Left ventricle myocardium superior (tissue), 1 donor: Measurements from ENCODE around the gene ETDB. TPM values are rescaled to one million over a fixed set of nuclear protein-coding genes. Genes with fewer than 3 reads are reported as not detected.
"Not testable (repeated sequence)": the region's sequence is repeated elsewhere in the genome, so short reads cannot be mapped to it uniquely, and the experiment has no call there.

ENCODE experiments used
- ATAC-seq: fragments of 200-7000 bp; cut with Tn5 transposase; one replicate; pipeline ENCODE4 v1.9.1; 2020; ENCODE audit warnings: mild to moderate bottlenecking, moderate library complexity
- DNase-seq: peaks from one replicate; pipeline ENCODE4 v3.0.0-alpha.2; 2020
- intact Hi-C: fragments of 100-400 bp; cut with micrococcal nuclease; formaldehyde crosslinking; loops from one replicate; pipeline ENCODE4 v1.11.0; 2022
- long read RNA-seq: library from polyadenylated mRNA; unstranded; transcript quantifications from one replicate; pipeline ENCODE4 v2.0.0, GENCODE V29; 2021
- total RNA-seq: library from RNA; stranded (reverse); fragmentation: NEBNext Ultra II Directional; extraction: Animal tissue kit (Norgen Biotek cat#: 25700); gene quantifications from one replicate; pipeline ENCODE4 v1.2.1, GENCODE V29; 2021
- donor health status: DM: no; HTN: yes; CAD: no; lungs with severe emphysema.

ETDB gene
- not detected for total RNA-seq
- long read RNA-seq = 0 reads

DNA sequence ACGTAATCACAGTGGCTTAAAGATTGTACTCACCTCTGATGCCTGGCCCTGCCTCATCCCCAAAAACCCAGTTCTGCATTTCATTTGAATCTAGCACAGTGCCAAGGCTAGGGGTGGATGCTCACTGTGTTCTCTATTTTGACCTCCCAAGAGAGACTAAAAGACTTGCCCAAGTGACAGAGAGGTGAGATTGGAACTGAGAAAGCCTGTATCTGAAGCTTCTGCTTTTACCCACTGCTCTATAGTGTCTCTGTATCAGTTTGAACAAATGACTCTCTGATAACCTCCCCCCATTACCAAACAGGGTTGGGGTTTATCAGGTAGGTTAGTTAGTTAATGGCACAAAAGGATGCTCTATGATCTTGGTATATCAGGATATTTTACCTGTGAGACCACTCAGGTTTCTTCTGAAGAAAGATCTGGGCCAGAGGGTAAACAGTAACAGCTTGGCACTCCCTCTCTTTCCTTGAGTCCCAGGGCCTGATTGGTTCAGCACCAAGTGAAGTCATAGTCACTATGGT is at the start of gene ETDB:
Gene ETDB (minus strand): TSS at position 471 of the 521 bp plus-strand sequence. CDS start 1,265 bp downstream, outside the sequence.
- DNase-seq, intact Hi-C loops, ATAC-seq: not testable (repeated sequence)

DNA sequence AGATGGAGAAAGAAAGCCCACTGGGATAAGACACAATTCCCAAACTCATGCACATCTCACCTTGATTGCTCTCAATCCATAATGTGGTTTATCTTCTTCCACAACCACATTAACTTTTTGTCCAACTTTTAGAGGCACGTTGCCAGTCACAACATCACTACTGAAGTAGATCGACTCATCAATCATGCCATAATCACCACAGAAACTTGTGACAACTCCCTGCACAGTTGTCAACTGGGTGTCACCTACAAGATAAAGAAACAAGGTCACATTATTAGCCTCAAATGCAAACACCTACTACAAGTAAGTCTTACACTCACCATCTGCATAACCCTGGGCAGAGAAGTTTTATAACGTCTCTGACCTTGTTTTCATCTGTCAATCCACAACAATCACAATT is 49.2 kb upstream of the ETDB start:
- DNase-seq, ATAC-seq, intact Hi-C loops: not testable (repeated sequence)

DNA sequence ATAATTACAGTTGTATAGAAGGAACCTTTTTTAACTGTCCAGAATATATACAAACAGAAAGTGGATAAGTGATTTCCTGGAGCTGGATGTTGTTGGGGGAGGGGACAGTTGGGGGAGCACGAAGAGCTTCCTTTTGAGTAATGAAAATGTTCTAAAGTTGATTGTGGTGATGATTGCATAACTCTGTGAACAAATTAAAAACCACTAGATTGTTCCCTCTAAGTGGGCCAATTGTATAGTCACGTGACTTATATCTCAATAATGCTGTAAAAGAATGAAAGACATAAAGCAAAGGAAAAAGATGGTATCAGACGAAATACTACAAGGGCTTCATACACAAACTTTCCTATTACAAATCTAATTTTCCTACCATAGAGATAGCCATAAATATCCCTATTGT is 48.2 kb upstream of the ETDB start:
- intact Hi-C loops = no loop called here
- ATAC-seq (no peak), DNase-seq (no peak)

DNA sequence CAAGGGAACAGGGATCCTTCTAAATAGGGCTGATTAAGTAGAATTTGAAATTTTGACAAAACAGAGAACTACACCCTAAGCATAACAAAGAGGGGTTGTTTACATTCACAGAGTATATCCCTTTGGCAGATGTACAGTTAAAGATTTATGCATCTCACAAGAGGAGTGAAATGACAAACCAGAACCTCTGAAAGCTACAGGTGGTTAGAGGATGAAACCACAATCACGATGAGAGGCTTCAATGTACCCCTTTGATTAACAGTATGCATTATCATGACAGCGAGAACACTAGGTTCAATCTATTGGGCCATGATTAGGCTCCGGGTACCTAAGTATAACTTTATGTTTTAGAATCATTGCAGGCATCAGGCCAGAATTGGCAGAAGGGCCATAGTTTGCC is 34.4 kb upstream of the ETDB start:
- ATAC-seq, intact Hi-C loops, DNase-seq: not testable (repeated sequence)

DNA sequence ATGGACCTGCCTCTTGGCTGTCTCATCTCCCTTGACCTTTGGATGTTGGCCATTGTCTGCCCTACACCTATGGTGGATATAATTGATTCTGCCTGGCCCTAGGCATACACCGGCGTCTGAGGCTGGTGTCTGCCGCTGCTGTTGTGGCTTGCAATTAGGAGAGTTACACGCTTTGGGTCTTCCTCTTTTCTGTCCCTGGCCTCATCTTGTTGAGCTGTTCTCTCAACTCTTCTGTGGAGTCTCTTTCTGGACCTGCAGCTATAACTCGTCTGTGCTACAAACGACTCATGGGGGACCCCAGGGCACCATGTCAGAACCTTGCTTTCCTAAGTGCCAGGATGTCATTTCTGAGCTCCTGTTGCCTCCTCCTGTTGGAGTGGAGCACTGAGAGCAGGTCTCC is 5.8 kb upstream of the ETDB start:
- DNase-seq, intact Hi-C loops, ATAC-seq: not testable (repeated sequence)

DNA sequence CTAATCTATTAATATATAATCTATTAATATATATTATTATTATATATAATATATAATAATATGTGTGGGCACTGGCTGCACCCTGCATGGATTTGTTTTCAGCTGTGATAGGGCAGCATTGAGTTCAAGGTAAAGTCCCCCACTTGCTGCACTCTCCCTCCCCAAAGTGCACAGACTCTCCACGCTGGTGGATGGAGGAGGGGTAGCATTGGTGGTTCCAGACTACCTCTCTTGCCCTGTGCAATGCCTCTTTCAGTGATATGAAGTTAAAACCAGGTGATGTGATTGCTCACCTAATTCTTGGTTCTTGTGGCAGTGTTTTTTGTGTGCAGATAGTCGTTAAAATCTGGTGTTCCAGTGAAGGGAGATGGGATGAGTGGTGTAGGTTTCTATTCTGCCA is 4.3 kb downstream of the ETDB start:
- DNase-seq, intact Hi-C loops, ATAC-seq: not testable (repeated sequence)

DNA sequence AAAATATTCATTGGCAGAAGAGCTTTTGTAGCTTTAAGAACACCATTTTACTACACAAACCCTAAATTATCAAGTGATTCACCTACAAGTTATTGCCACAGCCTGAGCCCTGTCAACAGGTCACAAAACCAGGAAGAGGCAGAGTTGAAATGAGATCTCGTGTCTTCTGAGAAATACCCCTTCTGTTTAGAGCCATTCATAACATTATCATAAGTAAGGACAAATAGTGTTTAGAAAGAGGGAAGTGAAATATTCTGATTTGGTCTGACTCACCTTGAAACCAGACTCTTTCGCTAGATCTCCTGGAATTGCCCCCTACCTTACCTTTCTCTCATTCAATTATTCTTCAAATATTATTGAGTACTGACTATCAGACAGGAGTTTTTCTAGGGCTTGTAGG is 5.9 kb downstream of the ETDB start:
- ATAC-seq = no peak
- no peak for DNase-seq
- intact Hi-C loops = no loop called here

DNA sequence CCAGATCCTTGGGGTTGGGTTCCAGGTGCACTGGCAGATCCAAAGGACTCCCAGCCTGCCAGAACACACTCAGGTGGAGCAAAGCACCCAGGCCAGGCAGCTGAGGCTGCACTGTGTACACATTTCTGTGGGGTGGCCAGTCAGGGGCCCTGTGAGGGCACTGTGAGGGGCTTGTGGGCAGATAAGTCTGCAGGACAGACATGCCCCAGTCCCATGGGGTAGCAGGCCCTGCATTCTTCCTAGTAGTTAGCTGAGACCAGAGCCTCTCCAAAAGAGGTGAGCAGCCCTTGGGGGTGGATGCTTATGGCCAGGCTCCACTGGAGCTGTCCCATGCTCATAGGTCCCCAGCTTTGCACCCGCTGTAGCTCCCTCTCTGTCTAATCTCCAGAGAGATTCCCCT is 7.6 kb downstream of the ETDB start:
- ATAC-seq (no peak), DNase-seq (no peak)
- intact Hi-C loops = no loop called here

DNA sequence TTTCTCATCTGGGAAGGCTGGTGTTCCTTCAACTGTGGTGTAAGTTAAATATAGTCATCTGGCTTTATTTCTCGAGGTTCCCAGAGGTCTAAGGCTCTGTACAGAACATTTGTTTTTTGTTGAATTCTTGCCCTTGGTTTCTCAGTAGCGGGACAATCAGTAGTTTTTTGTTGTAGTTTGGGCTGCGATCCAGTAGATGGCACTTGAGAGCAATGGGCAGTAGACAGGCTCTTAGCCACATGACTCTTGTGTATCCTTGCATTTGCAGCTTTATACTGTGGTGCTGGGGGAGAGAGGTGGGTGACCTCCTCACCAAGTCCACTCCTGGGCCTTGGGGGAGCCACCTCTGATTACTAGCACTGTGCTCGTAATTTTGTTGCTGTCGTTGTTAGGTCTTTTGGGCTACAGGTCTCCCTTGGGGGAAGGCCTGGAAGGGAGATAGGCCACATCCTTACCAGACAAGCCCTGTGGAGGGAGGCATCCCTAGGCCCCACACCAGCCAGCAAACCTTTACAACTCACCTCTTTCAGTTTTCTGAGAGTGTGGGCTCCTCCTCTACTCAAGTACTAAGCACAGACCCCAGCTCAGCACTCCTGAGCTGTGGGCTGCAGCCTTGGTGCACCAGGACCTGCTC is 8.1 kb downstream of the ETDB start:
- intact Hi-C loops = no loop called here
- no peak for ATAC-seq

DNA sequence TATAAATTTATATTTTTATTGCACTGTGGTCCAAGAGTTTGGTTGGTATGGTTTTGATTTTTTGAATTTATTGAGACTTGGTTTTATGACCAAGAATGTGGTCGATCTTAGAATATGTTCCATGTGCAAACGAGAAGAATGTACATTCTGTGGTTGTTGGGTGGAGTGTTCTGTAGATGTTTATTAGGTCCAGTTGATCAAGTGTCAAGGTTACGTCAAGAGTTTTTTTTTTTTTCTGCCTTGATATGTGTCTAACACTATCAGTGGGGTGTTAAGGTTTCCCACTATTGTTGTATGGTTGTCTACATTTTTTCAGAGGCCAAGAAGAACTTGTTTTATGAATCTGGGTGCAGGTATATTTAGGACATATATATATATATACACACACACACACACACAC is 10.8 kb downstream of the ETDB start:
- ATAC-seq = no peak

More for the DNA sequence above, 8.1 kb downstream of the ETDB start:
- no peak for DNase-seq

DNA sequence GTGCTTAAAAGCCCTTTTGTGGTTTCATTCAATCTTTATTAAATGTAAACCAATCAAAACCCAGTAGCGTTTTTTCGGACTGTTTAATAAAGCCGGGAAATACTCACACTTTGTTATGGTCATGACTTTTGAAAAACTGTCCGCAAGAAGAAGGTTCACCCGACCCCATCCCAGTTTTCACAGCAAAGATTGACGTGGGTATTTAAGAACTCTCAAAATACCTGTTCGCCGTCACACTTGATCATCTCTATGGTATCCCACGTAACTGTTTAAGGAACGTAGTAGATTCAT is 20.9 kb downstream of the ETDB start:
- DNase-seq (no peak), ATAC-seq (no peak)
- intact Hi-C loops = no loop called here

More for the DNA sequence above, 10.8 kb downstream of the ETDB start:
- DNase-seq = no peak
- intact Hi-C loops = no loop called here

DNA sequence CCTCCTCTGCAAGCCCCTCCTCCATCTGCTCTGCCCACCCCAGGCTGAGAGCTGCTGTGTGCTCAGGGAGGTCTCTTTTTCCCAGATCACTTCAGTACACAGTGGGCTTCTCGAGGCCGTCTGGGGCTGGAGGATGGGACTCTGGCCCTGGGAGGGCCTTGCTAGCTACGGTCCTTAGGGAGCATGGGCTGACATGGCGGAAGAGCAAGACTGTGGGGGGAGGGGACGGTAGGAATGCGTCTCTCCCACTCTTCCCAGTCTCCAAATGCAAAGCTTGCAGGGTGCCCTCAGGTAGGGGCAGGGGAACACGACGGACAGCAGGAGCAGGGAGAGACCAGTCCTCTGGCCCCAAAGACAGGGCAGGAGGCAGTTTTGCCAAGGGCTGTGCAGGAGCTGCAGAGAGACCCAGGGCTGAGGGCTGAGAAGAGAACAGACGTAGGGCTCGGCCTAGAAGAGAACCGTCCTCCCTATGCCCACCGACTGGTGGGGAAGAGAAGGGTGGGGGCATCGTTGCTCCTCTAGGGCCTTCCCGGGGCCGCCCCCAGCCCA is 23.1 kb downstream of the ETDB start:
- DNase-seq, ATAC-seq, intact Hi-C loops: not testable (repeated sequence)

DNA sequence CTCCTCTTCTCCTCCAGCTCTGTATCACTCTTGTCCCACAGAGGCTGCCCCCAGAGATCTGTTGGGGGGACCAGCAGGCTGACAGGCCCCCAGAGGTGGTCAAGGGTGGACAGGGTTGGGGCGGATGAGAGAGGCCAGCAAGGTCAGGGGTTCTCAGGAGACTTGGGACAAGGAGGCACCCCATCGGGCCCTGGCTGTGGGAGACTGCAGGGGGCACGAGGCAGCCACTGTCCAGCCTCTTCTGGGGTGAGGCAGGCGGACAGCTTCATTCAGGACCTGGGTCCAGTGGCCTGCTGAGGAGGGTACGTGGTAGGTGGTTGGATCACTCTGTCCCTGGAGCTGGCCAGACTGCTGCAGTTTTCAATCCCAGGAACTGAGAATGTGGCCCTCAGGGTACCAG is 24.6 kb downstream of the ETDB start:
- intact Hi-C loops = no loop called here
- no peak for DNase-seq
- no peak for ATAC-seq

DNA sequence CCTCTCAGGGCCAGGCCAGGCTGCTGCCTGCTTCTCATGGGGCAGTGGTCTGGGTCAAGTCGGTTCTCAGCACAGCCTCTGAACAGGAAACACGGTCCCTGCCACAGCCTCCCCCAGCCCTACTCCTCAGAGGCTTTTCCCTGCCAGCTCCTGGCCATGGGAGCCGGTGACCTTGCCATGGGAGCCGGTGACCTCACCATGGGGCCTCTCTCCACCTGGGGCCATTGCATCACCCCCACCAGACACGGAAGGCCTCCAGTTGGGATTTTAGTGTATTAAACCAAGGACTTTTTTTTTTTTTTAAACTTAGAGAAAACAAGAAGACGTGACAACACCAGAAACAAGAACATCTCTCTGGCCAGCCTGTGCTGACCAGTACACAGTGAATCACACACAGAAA is 25.6 kb downstream of the ETDB start:
- DNase-seq = no peak
- intact Hi-C loops = no loop called here
- no peak for ATAC-seq

DNA sequence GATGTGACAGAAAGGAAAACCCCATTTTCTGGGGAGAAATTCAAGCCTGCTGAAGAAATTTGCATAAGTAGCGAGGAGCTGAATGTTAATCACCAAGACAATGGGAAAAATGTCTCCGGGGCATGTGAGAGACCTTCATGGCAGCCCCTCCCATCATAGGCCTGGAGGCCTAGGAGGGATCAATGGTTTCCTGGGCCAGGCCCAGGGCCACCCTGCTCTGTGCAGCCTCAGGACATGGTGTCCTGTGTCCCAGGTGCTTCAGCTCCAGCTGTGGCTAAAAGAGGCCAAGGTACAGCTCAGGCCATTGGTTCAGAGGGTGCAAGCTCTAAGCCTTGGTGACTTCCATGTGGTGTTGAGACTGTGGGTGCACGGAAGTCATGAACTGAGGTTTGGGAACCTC is 31.2 kb downstream of the ETDB start:
- intact Hi-C loops = no loop called here
- DNase-seq = no peak
- no peak for ATAC-seq

DNA sequence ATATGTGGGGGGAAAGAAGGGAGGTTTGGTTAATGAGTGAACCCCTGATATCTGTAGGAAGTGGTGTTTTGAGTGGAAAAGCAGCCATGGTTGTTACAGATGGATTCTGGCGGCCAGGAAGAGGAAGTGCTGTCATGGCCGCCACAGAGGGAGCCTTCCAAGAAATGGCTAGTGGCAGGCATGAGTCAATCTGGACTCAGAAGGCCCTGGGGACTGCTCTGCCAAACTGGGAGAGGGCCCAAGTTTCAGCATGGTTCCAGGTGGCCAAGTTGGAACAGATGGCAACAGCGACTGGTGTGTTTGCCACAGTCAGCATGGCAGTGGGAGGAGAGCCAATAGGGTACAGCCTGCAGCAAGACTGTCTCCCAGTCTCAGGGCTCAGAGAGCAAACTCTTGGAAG is 32.5 kb downstream of the ETDB start:
- no peak for ATAC-seq
- intact Hi-C loops = no loop called here
- no peak for DNase-seq

DNA sequence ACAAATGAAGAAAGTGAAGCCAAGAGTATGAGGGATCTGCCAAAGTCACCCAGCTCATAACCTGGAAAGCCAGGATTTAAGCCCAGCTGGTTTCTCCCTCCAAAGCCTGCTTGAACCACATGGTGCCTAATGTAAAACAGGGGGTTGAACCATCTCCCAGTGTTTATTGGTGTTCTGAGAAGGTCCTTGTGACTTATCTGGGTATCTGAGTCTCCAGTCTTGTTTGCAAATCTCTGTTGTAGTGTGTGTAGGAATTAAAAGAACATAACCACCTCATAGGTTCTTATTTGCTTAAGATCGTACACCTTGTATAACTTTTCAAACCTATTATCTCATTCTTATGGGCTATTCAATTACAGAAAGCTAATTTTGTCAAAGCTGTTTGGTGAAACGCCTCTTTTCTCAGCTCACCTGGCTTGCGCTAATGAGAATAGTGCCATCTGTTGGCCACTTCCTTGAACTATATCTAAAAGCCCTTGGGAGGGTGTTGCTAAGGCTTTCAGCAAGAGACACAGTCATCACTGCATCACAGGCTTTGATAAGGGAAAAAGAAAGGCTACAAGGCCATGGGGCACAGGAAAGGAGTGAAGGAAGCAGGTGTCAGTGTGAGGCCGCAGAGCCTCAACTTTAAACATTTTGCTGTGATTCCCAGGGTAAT is 34.0 kb downstream of the ETDB start:
- ATAC-seq = peak; percentile 70
- no peak for DNase-seq
- intact Hi-C loops = no loop called here

DNA sequence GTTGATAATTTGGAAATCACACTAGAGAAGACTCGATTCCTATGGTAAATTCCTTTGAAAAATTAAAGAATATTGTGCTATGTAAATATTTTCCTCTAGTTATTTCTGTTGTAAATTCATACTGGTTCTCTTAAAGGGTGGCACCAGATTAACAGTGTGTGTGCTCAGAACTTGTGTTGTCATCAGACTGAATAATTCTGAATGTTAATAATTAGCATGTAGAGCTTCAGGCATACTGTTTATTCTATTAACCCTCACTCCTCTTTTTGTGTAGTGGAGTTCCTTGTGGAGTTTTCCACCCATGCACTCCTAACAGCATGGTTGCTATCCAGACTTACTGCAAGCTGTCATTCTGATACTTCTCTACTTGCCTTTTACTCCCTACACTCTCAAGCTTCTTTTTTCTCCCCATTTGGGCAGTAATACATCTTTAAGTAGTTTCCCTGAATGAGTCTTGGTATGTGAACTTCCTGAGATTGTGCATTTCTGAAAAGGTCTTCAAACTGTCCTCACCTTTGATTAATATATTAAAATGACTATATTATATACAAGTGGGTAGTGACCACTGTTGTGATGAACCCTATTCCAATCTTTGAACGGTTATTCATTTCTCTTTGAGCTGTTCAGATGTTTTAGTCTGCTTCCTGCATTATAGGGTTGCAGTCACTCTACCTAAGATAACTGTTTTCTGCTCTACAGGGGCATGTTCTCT is 38.5 kb downstream of the ETDB start:
- no peak for ATAC-seq
- intact Hi-C loops = no loop called here
- no peak for DNase-seq
